Forelimb muscle (tissue), 1 donor: Measurements from ENCODE around the gene UQCC5. TPM values are rescaled to one million over a fixed set of nuclear protein-coding genes. Genes with fewer than 3 reads are reported as not detected.

Experiments used
- DNase-seq: peaks from one replicate; pipeline ENCODE4 v3.0.0-alpha.2; 2013; ENCODE audit warnings: low read depth
- polyA plus RNA-seq: library from polyadenylated mRNA; unstranded; fragments of 120-200 nt; gene quantifications from one replicate; pipeline ENCODE4 v1.2.1, GENCODE V29; 2013; ENCODE audit not compliant: insufficient read length

The UQCC5 gene
- polyA plus RNA-seq, 1 donor: 11.5 TPM

DNA sequence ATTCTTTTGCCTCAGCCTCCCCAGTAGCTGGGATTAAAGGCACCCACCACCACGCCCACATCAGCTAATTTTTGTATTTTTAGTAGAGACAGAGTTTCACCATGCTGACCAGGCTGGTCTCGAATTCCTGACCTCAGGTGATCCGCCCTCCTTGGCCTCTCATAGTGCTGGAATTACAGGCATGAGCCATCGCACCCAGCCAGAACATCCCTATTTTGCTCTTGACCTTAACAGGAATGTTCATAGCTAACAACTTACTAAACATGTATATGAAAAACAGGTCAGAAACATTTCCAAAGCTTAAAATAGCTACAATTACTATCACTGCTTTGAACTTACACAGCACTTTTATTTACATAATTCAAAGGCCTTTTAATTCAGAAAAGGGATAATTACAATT is 33.7 kb downstream of the UQCC5 start:
- no peak for DNase-seq

DNA sequence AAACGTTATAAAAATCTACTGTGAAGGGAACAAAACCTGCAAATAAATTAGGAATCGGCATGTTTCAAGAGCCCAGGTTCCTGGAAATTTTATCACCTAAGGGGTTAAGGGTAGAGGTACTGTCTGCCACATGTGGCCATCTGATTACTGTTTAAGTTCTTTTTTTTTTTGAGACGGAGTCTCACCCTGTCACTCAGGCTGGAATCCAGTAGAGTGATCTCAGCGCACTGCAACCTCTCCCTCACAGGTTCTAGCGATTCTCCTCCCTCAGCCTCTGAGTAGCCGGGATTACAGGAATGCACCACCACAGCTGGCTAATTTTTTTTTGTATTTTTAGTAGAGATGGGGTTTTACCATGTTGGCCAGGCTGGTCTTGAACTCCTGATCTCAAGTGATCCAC is 35.8 kb downstream of the UQCC5 start:
- no peak for DNase-seq

GRCh38 chr3:52574056-52574965 is 37.9 kb downstream of the UQCC5 start:
- DNase-seq: no peak

Other genes starting within 250 kb of the UQCC5 start
- 4.1 TPM for gene GLYCTK, start 248.8 kb upstream of the UQCC5 start, polyA plus RNA-seq
- 5.6 TPM for gene DNAH1, start 220.3 kb upstream of the UQCC5 start, polyA plus RNA-seq
- 47.5 TPM for gene BAP1, start 126.6 kb upstream of the UQCC5 start, polyA plus RNA-seq
- 9.7 TPM for gene PHF7, start 125.9 kb upstream of the UQCC5 start, polyA plus RNA-seq
- 14.1 TPM for gene SEMA3G, start 91.5 kb upstream of the UQCC5 start, polyA plus RNA-seq
- gene TNNC1, start 82.6 kb upstream of the UQCC5 start, polyA plus RNA-seq: 671 TPM
- gene NISCH, start 81.0 kb upstream of the UQCC5 start, polyA plus RNA-seq: 64.7 TPM
- gene STAB1, start 41.3 kb upstream of the UQCC5 start, polyA plus RNA-seq: 37.3 TPM
- gene NT5DC2, start 2.7 kb upstream of the UQCC5 start, polyA plus RNA-seq: 80.6 TPM
- gene PBRM1, start 149.3 kb downstream of the UQCC5 start, polyA plus RNA-seq: 46.8 TPM
- 86.8 TPM for gene GNL3, start 149.4 kb downstream of the UQCC5 start, polyA plus RNA-seq
- gene GLT8D1, start 169.2 kb downstream of the UQCC5 start, polyA plus RNA-seq: 63.7 TPM
- gene SPCS1, start 169.5 kb downstream of the UQCC5 start, polyA plus RNA-seq: 76.5 TPM
- gene NEK4, start 234.3 kb downstream of the UQCC5 start, polyA plus RNA-seq: 9.9 TPM
- not detected for gene ITIH1, start 241.0 kb downstream of the UQCC5 start, polyA plus RNA-seq